ENCODE measurements around the gene NUDT9. TPM values are rescaled to one million over a fixed set of nuclear protein-coding genes. Genes with fewer than 3 reads are reported as not detected.
A peak's percentile ranks its signal among the peaks of the same experiment; 100 is the strongest.
"Not testable (repeated sequence)": the region's sequence is repeated elsewhere in the genome, so short reads cannot be mapped to it uniquely, and the experiment has no call there.

NUDT9 gene, protein sequence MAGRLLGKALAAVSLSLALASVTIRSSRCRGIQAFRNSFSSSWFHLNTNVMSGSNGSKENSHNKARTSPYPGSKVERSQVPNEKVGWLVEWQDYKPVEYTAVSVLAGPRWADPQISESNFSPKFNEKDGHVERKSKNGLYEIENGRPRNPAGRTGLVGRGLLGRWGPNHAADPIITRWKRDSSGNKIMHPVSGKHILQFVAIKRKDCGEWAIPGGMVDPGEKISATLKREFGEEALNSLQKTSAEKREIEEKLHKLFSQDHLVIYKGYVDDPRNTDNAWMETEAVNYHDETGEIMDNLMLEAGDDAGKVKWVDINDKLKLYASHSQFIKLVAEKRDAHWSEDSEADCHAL
- total RNA-seq, result 10 to 100 TPM; 27.8 to 35.9 TPM
- long read RNA-seq, transcript NUDT9-201 (8 exons, 1,701 nt), result major isoform, 43 of 65 reads
- long read RNA-seq, transcript NUDT9-203 (8 exons, 2,458 nt), result minor isoform, 5 of 65 reads
- long read RNA-seq, partial matches to known transcripts, result 9 of 65 reads
- long read RNA-seq, other reads (novel, unspliced or antisense), result 7 of 65 reads

DNA sequence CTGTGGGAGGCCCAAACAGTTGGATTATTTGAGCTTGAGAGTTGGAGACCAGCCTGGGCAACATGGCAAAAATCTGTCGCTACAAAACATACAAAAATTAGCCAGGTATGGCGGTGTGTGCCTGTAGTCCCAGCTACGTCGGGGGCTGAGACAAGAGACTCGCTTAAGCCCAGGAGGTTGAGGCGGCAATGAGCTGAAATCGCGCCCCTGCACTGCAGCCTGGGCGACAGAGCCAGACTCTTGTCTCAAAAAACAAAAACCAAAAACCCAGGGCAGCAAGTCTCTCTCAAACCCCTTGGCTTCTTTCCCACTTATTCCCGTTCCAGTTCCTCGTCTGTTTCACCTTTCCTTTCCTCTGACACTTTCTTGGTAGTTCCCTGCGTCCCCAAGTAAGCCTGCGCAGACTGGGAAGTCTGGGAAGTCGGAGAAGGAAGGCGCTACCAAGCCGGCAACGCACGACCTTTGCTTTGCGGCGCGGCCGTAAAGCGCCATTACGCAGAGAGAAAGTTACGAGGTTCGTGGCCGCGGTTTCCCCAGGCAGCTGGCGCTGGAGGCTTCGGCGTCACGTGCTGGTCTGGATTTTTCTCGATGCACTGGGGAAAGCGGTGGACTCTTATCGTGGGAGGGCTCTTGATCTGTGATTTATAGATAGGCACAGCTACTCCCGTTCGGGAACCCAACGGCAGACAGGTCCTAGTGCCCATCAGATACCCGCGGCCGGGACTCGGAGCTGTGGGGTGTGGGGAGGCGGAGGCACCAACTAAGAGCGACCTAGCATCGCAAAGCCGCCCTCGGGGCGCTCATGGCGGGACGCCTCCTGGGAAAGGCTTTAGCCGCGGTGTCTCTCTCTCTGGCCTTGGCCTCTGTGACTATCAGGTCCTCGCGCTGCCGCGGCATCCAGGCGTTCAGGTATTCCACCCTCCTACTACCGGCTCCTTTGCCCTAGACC lies at the start of gene NUDT9:
NUDT9 (plus strand) TSS at position 470 of the 949 bp plus-strand sequence; CDS start at position 803, 333 bp downstream.
- intact Hi-C loops (cut with DNase I, micrococcal nuclease), result loop anchor here in 1 of 2 donors (5.0 kb wide), 1 partner anchor 35 kb away; no protein-coding TSS in a partner anchor
- DNase-seq (peak; percentile 98), ATAC-seq (peak; percentile 88)

DNA sequence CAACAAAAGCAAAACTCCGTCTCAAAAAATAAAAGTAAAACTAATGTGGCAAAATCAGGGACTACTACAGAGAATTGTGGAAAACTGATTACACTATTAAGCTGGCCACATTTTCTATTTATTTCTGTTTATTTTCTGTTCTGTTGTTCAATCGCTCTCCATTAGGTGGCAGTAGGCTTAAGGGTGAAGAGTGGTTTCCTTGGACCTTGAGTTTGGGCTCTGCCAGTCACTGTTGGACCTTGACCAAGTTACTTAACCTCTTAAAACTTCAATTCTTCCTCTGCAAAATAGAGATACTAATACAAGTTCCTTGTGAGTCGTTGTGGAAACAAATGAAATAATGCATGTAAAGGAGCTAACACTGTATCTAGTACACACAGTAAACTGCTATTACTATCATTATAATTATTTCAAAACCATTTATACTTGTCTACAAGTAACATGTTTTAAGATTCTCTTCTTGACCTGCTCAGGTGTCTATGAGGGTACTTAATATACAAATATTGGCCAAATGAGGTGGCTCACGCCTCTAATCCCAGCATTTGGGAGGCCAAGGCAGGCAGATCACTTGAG lies 46.6 kb upstream of the NUDT9 start:
- DNase-seq (peak; percentile 18 to 34), ATAC-seq (peak; percentile 94)
- intact Hi-C loops (cut with DNase I, micrococcal nuclease), result loop anchor here in 1 of 2 donors (5.0 to 10.0 kb wide), 2 partner anchors 86 to 459 kb away; partner anchors contain the start of gene MEPE

DNA sequence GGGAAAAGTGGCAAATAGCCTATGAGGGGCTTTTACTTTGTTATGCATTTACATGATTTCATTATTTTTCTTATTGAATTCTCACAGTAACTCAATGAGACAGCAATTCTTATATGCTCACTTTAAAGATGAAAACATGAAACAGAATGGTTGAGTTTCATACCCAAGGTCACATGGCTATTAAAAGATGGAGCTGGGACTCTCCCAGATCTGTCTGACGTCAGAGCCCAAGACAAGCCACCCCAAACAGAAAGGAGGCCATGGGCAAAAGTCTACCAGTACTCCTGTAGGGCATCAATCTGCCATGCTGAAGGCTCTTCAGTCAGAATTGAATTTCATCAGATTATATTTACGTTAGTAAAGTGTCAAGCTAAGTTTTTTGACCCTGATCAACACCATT lies 44.6 kb upstream of the NUDT9 start:
- intact Hi-C loops (cut with DNase I, micrococcal nuclease), result loop anchor here in 1 of 2 donors (5.0 to 10.0 kb wide), 2 partner anchors 84 to 457 kb away; partner anchors contain the start of gene MEPE
- DNase-seq, result no peak
- no peak for ATAC-seq

DNA sequence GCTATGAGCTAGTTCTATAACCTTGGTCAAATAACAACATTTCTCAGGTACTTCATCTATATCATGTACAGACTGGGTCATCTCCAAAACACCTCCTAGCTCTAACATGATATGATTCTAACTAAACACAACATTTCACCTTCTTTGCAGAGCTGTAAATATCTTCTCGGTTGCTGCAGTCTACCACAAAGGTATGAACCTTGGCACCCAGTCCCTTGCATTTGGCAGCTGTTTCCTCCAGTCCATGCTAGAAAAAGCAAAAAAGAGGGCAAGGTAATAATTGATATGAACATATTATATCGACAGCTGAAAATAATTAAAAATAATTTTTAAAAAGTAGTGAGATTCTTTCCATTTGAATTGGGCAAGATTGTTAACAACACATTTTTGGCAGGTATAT lies 40.3 kb upstream of the NUDT9 start:
- intact Hi-C loops (cut with DNase I, micrococcal nuclease), result no loop called here

DNA sequence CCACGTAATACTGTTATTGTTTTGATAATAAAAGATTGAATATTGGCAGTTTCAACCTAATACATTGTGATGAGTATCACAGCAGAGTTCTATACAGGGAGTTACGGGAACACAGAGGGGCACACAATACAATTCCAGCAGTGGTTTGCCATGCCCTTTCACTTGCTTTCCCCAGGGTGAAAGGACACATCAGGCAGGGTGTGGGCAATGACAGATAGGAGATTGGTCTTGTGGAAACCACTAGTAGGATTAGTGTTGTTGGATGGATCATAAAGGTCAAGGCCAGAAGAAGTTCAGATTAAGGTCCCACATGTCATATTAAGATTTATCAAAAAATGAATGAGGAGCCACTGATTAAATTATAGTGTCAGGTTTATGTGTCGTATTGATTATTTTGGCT lies 39.4 kb upstream of the NUDT9 start:
- intact Hi-C loops (cut with DNase I, micrococcal nuclease), result no loop called here
- ATAC-seq (no peak), DNase-seq (no peak)

More for the DNA sequence above, 40.3 kb upstream of the NUDT9 start:
- ATAC-seq (no peak), DNase-seq (no peak)

DNA sequence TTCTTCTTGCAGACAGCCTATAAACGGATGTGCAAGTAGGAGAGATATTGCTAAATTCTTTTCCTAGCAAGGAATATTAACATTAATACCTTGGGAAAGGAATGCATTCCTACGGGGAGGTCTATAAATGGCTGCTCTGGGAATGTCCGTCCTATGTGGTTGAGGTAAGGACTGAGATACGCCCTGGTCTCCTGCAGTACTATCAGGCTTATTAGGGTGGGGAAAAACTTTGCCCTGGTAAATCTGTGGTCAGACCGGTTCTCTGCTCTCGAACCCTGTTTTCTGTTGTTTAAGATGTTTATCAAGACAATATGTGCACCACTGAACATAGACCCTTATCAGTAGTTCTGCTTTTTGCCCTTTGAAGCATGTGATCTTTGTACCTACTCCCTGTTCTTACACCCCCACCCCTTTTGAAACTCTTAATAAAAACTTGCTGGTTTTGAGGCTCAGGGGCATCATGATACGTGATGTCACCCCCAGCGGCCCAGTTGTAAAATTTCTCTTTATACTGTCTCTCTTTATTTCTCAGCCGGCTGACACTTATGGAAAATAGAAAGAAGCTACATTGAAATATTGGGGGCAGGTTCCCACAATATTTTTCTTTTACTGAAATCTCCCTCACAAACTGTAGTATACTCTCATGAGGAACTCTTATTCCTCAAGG lies 37.8 kb upstream of the NUDT9 start:
- not testable (repeated sequence) for ATAC-seq, DNase-seq
- intact Hi-C loops (cut with DNase I, micrococcal nuclease), result loop anchor here in 1 of 2 donors (5.0 kb wide), 1 partner anchor 38 kb away; the partner anchor contains the start of gene NUDT9

DNA sequence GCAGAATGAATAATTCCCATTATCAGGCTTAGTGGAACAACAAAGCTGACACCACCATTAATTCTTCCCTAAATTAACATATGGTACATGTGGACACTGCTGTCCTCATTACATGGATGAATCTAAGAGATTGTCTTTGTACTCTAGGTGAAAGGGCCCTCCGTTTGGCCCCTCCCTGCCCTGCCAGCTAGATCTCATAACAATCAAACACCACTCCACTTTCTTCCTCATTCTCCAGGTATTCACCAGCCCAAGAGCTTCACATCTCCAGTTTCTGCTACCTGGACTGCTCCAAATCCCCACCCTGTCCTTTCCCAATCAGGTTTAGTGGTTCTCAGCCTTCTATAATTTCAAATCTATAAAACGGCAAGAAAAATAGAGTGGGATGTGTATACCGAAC lies 35.1 kb upstream of the NUDT9 start:
- DNase-seq (peak; percentile 59 to 65), ATAC-seq (peak; percentile 68)
- intact Hi-C loops (cut with DNase I, micrococcal nuclease), result loop anchor here in 1 of 2 donors (5.0 kb wide), 1 partner anchor 35 kb away; the partner anchor contains the start of gene NUDT9

DNA sequence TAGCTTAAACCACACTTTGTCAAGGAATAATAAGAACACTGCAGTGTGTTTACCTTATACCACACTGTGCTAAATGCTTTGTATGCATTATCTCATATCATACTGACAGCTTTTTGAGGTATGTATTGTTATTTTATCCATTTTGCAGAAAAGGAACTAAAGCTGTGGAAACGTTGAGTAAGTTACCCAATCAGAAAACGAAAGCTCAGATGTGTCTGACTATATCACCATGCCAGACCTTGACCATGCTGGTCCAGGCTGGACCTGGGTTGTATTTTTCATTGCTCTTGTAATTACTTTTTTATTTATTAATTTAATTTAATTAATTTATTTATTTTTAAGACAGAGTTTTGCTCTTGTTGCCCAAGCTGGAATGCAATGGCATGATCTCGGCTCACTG lies 33.5 kb upstream of the NUDT9 start:
- DNase-seq (no peak), ATAC-seq (no peak)
- intact Hi-C loops (cut with DNase I, micrococcal nuclease), result loop anchor here in 1 of 2 donors (5.0 kb wide), 1 partner anchor 33 kb away; the partner anchor contains the start of gene NUDT9

DNA sequence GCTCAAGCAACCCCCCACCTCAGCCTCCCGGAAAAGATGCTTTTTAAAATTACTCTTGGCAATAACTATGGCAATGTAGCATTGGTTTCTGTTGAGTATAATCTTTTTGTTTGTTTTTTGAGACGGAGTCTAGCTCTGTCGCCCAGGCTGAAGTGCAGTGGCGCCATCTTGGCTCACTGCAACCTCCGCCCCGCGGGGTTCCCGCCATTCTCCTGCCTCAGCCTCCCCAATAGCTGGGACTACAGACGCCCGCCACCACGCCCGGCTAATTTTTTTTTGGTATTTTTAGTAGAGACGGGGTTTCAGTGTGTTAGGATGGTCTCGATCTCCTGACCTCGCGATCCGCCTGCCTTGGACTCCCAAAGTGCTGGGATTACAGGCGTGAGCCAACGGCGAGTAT lies 32.3 kb upstream of the NUDT9 start:
- peak; percentile 29 for ATAC-seq
- intact Hi-C loops (cut with DNase I, micrococcal nuclease), result not testable (repeated sequence)
- peak in 1 of 2 donors; percentile 46 for DNase-seq

DNA sequence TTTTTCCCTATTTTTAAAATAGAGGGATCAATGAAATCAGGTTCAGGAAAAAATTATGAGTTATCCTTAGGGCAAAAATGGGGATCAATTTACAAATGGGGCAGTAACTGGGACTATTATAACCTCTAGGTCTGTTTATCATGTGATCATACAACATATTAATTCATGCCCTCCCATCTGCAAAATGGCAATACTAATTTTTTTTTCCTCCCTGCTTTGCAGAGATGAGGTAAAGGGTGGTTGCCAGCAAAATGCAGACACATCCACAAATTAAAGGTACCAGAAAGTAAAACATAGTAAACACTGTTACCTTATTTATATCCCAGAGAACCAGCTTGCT lies 31.9 kb upstream of the NUDT9 start:
- intact Hi-C loops (cut with DNase I, micrococcal nuclease), result no loop called here
- no peak for ATAC-seq
- no peak for DNase-seq

DNA sequence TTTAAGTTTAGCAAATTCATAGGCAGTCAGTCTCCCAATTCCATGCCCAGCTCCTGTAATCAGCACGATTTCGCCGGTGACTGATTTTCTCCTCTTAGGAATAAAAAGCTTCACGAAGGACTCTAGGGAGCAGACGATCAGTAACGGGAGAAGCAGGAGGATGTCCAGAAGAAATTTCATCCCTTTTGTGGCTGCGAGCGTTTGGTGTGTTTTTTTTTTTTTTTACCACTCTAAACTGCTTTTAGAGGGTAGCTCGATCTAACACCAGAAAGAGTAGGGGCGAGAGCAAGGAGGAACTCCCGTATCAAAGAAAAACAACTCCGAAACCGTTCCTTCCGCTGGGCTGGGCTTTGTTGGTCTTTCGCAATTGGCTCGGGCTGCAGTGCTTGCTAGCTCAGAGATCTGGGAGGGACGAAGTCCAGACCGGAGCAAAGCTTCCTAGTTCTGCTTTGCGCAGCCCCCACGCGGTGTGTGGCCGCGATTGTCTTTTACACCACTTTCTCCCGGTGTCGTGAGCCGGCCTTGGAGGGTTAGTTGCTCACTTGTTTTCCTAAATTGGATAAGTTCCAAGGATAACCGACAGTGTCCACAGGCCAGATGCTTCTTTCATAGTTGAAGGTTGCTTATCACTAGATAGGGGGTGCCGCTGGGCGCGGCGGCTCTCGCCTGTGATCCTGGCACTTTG lies 31.3 kb upstream of the NUDT9 start, which contains the start of gene HSD17B11:
HSD17B11 (minus strand) TSS at position 298 of the 685 bp plus-strand sequence; CDS start at position 180, 118 bp downstream.
- ATAC-seq, result peak; percentile 91
- intact Hi-C loops (cut with DNase I, micrococcal nuclease), result no loop called here
- DNase-seq, result peak; percentile 90 to 95

DNA sequence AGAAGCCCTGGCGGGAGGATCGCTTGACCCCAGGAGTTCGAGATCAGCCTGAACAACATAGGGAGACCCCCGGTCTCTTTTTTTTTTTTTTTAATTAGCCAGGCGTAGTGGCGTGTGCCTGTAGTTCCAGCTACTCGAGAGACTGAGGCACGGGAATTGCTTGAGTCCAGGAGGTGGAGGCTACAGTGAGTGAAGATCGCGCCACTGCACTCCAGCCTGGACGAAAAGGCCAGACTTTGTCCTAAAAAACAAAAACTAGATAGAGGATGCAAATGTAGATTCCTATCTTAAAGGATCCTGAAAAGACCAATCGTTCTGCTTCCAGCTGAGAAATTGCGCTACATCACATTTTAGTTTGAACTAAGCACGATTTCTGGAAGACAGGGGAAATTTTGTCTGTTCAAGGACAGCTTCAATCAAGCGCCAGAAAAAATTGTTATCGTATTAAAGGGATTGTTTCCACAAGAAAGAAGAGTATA lies 30.8 kb upstream of the NUDT9 start:
- ATAC-seq (peak; percentile 12), DNase-seq (no peak)
- intact Hi-C loops (cut with DNase I, micrococcal nuclease), result no loop called here

DNA sequence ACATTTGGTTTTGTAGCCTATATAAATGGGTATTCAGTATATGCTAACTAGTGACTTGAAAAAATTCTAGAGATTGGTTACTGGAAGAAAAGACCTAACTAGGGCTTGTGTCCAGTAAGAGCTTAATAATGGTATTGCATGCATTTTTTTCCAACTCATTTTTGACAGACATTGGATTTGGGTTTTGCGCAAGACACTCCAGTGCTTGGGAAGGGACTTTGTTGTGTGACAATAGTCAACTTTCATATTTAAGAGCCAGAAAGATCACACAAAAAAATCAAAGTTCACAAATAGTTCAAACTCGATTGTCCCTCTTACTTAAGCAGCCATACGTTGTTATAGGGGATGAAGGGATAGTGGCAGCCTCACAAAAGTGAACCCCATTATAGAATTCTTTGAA lies 30.2 kb upstream of the NUDT9 start:
- ATAC-seq, result no peak
- no peak for DNase-seq
- intact Hi-C loops (cut with DNase I, micrococcal nuclease), result no loop called here

DNA sequence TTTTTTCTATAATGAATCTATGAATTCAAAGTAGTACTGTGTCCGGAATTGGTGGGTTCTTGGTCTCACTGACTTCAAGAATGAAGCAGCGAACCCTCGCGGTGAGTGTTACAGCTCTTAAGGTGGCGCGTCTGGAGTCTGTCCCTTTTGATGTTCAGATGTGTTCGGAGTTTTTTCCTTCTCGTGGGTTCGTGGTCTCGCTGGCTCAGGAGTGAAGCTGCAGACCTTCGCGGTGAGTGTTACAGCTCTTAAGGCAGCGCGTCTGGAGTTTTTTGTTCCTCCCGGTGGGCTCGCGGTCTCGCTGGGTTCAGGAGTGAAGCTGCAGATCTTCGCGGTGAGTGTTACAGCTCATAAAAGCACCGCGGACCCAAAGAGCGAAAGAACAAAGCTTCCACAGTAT lies 27.3 kb upstream of the NUDT9 start:
- DNase-seq, result not testable (repeated sequence)

DNA sequence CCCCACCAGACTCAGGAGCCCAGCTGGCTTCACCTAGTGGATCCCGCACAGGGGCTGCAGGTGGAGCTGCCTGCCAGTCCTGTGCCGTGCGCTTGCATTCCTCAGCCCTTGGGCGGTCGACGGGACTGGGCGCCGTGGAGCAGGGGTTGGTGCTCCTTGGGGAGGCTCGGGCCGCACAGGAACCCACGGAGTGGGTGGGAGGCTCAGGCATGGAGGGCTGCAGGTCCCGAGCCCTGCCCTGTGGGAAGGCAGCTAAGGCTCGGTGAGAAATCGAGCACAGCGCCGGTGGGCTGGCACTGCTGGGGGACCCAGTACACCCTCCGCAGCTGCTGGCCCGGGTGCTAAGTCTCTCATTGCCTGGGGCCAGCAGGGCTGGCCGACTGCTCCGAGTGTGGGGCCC lies 26.5 kb upstream of the NUDT9 start:
- ATAC-seq; DNase-seq; intact Hi-C loops (cut with DNase I, micrococcal nuclease): not testable (repeated sequence)

More for the DNA sequence above, 27.3 kb upstream of the NUDT9 start:
- ATAC-seq; intact Hi-C loops (cut with DNase I, micrococcal nuclease): not testable (repeated sequence)

DNA sequence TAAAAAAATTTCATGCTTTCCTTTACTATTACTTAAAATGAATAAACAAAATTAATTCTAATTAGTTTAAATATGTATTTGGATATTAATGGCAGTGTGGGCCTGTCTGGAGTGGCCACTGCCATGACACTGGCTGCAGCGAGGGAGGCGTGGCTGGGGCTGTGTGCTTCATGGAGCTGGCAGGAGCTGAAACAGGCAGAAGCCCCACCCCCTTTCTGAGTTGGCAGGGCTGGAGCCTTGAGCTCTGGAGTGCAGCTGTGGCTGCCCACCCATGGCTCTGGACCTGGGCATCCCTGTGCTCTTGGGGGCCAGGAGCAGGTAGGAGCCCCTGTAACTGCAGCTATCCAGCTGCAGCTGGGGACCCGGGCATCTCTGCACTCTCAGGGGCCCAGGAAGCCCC lies 23.2 kb upstream of the NUDT9 start:
- DNase-seq (peak; percentile 43 to 53), ATAC-seq (peak; percentile 83)
- intact Hi-C loops (cut with DNase I, micrococcal nuclease), result no loop called here

DNA sequence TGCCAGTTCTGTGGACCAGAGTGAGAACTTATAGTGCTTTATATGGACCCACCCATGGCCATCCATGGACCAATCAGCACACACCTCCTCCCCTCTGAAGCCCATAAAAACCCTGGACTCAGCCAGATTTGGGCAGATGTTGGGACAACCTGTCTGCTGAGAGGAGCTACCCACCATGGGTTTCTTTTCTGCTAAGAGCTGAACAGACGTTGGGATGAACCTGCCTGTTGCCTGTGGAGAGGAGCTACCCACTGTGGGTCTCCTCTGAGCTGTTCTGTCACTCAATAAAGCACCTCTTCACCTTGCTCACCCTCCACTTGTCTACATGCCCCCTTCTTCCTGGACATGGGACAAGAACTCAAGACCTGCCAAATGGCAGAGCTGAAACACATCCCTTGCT lies 22.4 kb upstream of the NUDT9 start:
- no peak for ATAC-seq
- intact Hi-C loops (cut with DNase I, micrococcal nuclease), result no loop called here
- no peak for DNase-seq

All from left colon (tissue), 2 donors.